HCT116 (cell line): ENCODE data around the gene ELAPOR2. TPM values are rescaled to one million over a fixed set of nuclear protein-coding genes. Genes with fewer than 3 reads are reported as not detected.
A peak's percentile ranks its signal among the peaks of the same experiment; 100 is the strongest.

Experiments
- CEBPB ChIP-seq: IDR thresholded peaks from 2 replicates; pipeline ENCODE4 v1.6.1; 2012; ENCODE audit warnings: low read depth
- ELF1 ChIP-seq: IDR thresholded peaks from 2 replicates; pipeline ENCODE4 v1.6.1; 2012; ENCODE audit warnings: low read depth, borderline replicate concordance
- EZH2 ChIP-seq: fragments of 200-600 bp; sonication (generic); IDR thresholded peaks from 2 replicates; pipeline ENCODE4 v1.6.1; 2017; ENCODE audit warnings: antibody characterized with exemption, mixed run types
- POLR2A ChIP-seq: IDR thresholded peaks from 2 replicates; pipeline ENCODE4 v1.7.0; 2011; ENCODE audit warnings: borderline replicate concordance; ENCODE audit not compliant: insufficient read depth, insufficient read length; ENCODE audit errors: extremely low read depth
- POLR2AphosphoS5 ChIP-seq: IDR thresholded peaks from 2 replicates; pipeline ENCODE4 v1.6.1; 2011; ENCODE audit warnings: mild to moderate bottlenecking, low read depth, low read length, moderate library complexity
- RAD21 ChIP-seq: IDR thresholded peaks from 2 replicates; pipeline ENCODE4 v1.6.1; 2012; ENCODE audit warnings: low read depth, mild to moderate bottlenecking
- REST ChIP-seq: IDR thresholded peaks from 2 replicates; pipeline ENCODE4 v1.6.1; 2012; ENCODE audit warnings: low read depth
- SIN3A ChIP-seq: IDR thresholded peaks from 2 replicates; pipeline ENCODE4 v1.6.1; 2012; ENCODE audit warnings: low read depth
- SP1 ChIP-seq: IDR thresholded peaks from 2 replicates; pipeline ENCODE4 v1.6.1; 2012; ENCODE audit warnings: low read depth
- SRF ChIP-seq: IDR thresholded peaks from 2 replicates; pipeline ENCODE4 v1.6.1; 2012; ENCODE audit warnings: low read depth
- YY1 ChIP-seq: IDR thresholded peaks from 2 replicates; pipeline ENCODE4 v1.6.1; 2011; ENCODE audit warnings: low read length, low read depth, moderate library complexity, mild to moderate bottlenecking; ENCODE audit not compliant: insufficient replicate concordance; ENCODE audit errors: extremely low read depth
- ZFX ChIP-seq: fragments of 450-650 bp; IDR thresholded peaks from 2 replicates; pipeline ENCODE4 v1.6.1; 2017
- total RNA-seq: library from RNA; stranded (reverse); gene quantifications from one replicate; pipeline ENCODE4 v1.2.1, GENCODE V29; 2021; ENCODE audit not compliant: unreplicated experiment
- TF ChIP-seq, protein P1 (sequence below): IDR thresholded peaks from 2 replicates; pipeline ENCODE4 v1.6.1; 2012

The ELAPOR2 gene
- total RNA-seq, 1 experiment from 2014 or later, result 26.0 TPM

DNA sequence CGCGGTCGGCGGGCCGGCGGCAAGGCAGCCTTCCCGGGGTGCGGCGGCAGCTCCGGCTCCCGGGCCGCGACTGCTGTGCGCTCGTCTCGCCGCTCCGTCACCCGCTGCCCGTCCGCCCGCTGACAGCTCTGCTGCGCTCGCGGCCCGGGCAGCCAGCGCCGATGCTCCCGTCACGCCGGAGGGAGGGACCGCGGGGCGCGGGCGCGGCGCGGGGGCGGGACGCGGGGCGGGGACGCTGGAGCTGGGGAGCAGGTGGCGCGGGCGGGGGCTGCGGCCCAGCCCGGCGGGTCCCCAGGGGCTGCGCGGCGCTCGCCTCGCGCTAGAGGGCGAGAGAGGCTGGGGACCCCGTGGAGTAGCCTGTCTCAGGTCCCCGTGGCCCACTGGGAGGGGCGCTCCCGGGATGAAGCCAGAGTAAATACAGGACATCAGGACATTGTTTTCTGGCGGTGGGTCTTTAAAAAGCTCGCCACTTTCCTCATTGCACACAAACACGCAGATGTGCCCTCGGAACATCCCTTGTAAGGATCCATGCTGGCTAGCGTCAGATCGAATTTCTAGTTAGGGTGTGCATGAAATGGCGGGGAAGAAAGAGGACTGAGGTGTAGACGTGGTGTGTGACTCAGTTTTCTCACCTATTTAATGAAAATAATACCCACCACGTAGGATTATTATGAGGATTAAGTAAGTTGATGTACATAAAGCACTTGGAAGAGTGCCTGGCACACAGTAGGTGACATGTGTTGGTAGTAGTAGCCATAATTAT, at the start of gene ELAPOR2 (continued):
- TF ChIP-seq REST (no peak), SRF (no peak), CEBPB (no peak), POLR2AphosphoS5 (peak; percentile 41; the same call in 1 of the 2 replicates), ELF1 (no peak), SIN3A (no peak), POLR2A (peak; percentile 40), RAD21 (peak; percentile 44), EZH2 (no peak), SP1 (no peak), ZFX (0 out of 2 replicates have a peak, but pooled peaks have one; percentile 29), YY1 (peak; percentile 68)
- TF ChIP-seq, protein P1, sequence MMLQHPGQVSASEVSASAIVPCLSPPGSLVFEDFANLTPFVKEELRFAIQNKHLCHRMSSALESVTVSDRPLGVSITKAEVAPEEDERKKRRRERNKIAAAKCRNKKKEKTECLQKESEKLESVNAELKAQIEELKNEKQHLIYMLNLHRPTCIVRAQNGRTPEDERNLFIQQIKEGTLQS, result no peak
